Measurements from ENCODE around the gene SLC22A5.

SLC22A5 gene

DNA sequence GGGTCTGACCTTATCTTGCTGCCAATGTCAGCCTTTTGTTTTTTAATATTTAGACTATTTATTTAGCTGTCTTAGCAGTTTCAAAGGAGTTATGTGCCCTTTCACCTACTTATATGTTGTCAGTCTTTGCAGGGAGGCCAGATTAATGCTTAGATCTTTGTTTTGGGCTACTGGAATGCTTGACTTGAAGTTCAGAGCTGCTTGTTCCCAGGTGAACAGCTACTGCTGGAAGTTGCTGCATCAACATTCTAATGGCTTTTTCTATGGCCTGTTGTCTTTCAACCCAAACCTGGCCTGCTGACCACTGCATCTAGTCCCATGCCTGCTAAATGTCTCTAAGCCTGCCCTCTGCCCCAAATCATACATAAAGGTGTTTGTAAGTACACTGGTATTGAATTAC is 3.0 kb downstream of the SLC22A5 start:
- H3K4me1 Mint-ChIP-seq, result peaks cover 39% of the 10 kb centered on the region
- H3K4me3 Mint-ChIP-seq, result peak overlapping the region; percentile 53 to 79 (median 73)
- TF ChIP-seq, protein P1, sequence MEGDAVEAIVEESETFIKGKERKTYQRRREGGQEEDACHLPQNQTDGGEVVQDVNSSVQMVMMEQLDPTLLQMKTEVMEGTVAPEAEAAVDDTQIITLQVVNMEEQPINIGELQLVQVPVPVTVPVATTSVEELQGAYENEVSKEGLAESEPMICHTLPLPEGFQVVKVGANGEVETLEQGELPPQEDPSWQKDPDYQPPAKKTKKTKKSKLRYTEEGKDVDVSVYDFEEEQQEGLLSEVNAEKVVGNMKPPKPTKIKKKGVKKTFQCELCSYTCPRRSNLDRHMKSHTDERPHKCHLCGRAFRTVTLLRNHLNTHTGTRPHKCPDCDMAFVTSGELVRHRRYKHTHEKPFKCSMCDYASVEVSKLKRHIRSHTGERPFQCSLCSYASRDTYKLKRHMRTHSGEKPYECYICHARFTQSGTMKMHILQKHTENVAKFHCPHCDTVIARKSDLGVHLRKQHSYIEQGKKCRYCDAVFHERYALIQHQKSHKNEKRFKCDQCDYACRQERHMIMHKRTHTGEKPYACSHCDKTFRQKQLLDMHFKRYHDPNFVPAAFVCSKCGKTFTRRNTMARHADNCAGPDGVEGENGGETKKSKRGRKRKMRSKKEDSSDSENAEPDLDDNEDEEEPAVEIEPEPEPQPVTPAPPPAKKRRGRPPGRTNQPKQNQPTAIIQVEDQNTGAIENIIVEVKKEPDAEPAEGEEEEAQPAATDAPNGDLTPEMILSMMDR (IDR thresholded peaks at IDR 0.05; ENCODE audit: unreplicated experiment in 3 of 3), result no peak
- no peaks in the 10 kb centered on the region for H3K9me3 Mint-ChIP-seq
- no peaks in the 10 kb centered on the region for H3K36me3 Mint-ChIP-seq (ENCODE audit: low read depth)
- H3K27me3 Mint-ChIP-seq (ENCODE audit: low read depth), result peaks cover 4% of the 10 kb centered on the region
- H3K27ac Mint-ChIP-seq, result peak overlapping the region; percentile 18 to 98 (median 70)

DNA sequence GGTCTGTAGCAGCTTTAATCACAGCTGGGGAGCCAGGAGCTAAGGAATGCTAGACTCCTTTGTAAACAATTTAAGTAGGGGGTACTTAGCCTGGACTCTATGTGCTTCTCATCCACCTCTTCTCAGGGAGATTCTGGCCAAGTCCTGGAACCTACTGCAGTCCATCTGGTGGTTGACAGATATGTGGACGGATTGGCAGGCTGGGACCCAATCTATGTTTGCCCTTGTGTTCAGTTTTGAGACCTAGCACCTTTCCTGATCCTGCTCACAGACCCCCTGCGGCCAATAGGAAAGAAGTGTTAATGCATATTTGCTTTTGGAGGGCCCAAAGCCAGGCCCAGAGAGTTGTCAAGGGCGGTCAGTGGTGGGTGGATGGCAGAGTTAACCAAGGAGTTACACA is 6.4 kb downstream of the SLC22A5 start:
- TF ChIP-seq, protein P1 (IDR thresholded peaks at IDR 0.05; ENCODE audit: unreplicated experiment in 3 of 3), result no peak
- no peaks in the 10 kb centered on the region for H3K27me3 Mint-ChIP-seq (ENCODE audit: low read depth)
- H3K4me3 Mint-ChIP-seq, result no peak overlapping the region

DNA sequence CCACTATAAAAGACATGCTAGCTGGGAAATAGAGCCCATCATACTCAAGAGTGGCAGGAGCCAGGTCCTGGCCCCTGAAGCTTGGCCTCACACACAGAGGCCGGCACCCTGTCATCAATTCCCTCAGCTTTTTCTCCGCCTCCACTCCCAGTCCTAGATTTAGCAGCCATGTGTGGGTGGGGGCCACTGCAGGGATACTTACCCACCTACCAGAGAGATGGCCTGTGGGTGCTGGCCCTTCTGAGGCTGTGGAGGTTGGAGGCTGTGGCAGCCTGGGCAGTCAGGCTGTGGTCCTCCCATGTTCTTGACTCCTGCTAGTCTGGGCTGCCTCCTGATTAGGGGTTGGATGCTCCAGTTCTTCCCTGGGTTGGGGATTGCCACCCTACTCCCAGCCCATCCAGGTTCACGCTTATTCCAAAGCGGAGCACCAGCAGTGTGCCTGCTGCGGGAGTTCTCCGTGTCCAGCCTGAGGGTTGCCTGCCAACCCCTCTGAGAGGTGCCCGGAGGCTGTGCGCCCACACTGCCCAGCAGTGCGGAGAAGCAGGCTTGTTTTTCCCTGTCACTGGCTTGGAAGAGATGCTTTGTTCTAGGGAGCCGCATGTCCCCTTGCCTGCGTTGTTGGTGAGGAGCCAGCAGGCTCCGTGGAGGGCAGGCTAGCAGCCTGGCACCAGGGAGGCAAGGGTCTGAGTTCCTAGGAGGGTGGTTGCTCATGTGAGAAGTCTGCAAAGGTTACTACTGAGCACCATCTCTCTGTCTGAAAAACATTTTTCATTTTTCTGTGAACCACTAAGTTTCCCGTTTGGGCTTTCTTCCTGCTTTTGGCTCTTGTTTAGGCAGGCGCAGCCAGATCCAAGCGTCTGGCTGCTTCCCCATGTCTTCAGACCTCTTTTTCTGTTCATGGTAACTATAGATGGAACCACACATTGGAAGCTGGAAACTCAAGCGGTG is 7.5 kb downstream of the SLC22A5 start:
- TF ChIP-seq, protein P1 (IDR thresholded peaks at IDR 0.05; ENCODE audit: unreplicated experiment in 3 of 3), result no peak
- Mint-ChIP-seq H3K9me3 (no peaks in the 10 kb centered on the region), H3K27me3 (ENCODE audit: low read depth) (no peaks in the 10 kb centered on the region), H3K27ac (no peak overlapping the region), H3K4me3 (no peak overlapping the region), H3K4me1 (peaks cover 18% of the 10 kb centered on the region), H3K36me3 (ENCODE audit: low read depth) (peaks cover 16% of the 10 kb centered on the region)

More for the DNA sequence above, 6.4 kb downstream of the SLC22A5 start:
- Mint-ChIP-seq H3K4me1 (peaks cover 27% of the 10 kb centered on the region), H3K27ac (no peak overlapping the region), H3K9me3 (no peaks in the 10 kb centered on the region), H3K36me3 (ENCODE audit: low read depth) (peaks cover 16% of the 10 kb centered on the region)

DNA sequence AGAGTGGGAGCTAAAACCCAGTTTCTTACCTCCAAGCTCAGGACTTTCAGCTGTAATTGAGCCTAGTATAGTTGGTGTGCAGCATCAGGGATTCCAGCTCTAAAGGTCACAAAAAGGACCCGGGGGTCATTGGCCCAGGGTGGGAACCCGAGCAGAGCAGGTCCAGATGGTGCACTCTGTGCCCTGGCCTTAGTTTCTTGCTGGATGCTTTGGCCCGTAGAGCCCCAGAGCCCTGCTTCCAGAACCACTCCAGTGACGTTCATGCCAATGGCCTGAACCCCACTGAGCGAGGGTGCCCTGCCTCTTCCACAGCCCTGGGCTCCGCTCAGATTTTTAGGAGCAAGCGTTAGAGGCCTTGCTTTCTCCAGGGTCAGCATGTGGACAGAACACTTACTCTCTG is 8.2 kb downstream of the SLC22A5 start:
- H3K9me3 Mint-ChIP-seq, result no peaks in the 10 kb centered on the region
- TF ChIP-seq, protein P1 (IDR thresholded peaks at IDR 0.05; ENCODE audit: unreplicated experiment in 3 of 3), result no peak
- H3K4me1 Mint-ChIP-seq, result peaks cover 10% of the 10 kb centered on the region
- H3K27me3 Mint-ChIP-seq (ENCODE audit: low read depth), result no peaks in the 10 kb centered on the region
- no peak overlapping the region for H3K4me3 Mint-ChIP-seq
- peaks cover 16% of the 10 kb centered on the region for H3K36me3 Mint-ChIP-seq (ENCODE audit: low read depth)
- H3K27ac Mint-ChIP-seq, result no peak overlapping the region

DNA sequence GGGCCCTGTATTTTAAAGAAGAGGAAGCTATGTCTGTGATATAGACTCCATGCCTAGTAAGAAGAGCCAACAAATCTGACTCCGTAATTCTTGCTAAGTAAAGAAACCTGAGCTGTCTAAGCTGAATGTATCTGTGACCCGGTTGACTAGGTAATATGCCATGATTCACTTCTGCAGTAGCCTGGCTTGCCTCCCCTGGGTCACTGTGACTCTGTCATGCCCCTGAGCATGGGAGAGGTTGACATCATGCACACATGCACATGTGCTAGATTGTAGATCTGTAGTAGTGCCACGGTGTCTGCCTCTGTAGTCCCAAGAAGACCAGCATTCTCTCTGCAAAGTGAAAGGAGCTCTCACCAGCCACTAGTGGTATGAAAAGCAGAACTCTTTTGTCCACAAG is 9.1 kb downstream of the SLC22A5 start:
- H3K36me3 Mint-ChIP-seq (ENCODE audit: low read depth), result peaks cover 19% of the 10 kb centered on the region
- peaks cover 7% of the 10 kb centered on the region for H3K4me1 Mint-ChIP-seq
- no peaks in the 10 kb centered on the region for H3K27me3 Mint-ChIP-seq (ENCODE audit: low read depth)
- H3K9me3 Mint-ChIP-seq, result no peaks in the 10 kb centered on the region
- TF ChIP-seq, protein P1 (IDR thresholded peaks at IDR 0.05; ENCODE audit: unreplicated experiment in 3 of 3), result no peak
- H3K27ac Mint-ChIP-seq, result peak overlapping the region in 1 of 3 experiments; percentile 50
- no peak overlapping the region for H3K4me3 Mint-ChIP-seq

Measured in nephron (organoid).